HuH-7 (cell line): ENCODE results near the gene GPI.
"Not testable (repeated sequence)": the region's sequence is repeated elsewhere in the genome, so short reads cannot be mapped to it uniquely, and the experiment has no call there.

Experiments
- DNase-seq: peaks from one replicate; pipeline ENCODE4 v3.0.0; 2011; ENCODE audit warnings: low spot score

Gene GPI

DNA sequence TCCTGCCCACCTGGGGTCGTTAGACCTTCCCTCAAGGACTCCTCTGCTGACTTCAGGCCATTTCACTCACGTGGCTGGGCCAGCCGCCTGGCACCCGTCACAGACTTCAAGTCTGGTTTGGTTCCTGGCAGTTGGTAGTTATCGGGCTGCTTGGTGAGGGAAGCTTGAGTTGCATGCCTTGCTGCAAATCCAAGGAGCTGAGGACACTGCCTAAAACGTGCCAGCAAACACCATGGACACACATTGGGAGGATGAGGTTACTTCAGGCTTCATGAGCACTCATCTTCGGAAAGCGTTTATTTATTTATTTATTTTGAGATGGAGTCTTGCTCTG is 2.6 kb downstream of the GPI start:
- no peak for DNase-seq

DNA sequence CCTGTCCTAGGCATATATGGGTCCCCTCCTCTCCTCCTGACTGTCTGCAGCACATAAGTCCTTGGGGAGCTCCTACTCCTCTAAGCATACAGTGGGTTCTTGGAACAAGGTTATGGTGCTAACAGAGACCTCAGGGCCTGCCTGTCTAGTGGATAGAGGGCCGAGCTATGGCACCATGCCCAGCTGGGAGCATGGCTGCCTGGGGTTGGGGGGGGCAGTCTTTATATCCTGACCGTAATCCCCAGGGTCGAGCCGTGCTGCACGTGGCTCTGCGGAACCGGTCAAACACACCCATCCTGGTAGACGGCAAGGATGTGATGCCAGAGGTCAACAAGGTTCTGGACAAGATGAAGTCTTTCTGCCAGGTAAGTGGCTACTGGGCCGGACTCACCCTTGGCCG is 3.3 kb downstream of the GPI start:
- DNase-seq: no peak

GRCh38 chr19:34369166-34369565 is 4.2 kb downstream of the GPI start:
- not testable (repeated sequence) for DNase-seq

DNA sequence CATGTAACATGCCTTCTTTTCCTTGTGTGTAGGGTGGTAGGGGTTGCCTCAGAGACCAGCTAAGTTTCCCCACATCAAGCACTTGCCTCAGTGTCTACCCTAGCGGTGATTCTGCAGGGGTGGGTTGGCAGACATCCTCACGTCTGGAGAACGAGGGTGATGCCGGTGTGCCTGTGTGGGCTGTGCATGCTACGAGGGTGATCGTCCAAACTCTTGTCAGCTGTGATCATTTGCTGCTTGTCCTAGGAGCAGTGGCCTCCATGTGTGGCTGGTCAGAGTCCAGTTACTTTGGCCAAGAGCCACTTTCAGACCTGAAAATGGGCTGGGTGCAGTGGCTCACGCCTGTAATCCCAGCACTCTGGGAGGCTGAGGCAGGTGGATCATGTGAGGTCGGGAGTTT is 5.1 kb downstream of the GPI start:
- DNase-seq: no peak

DNA sequence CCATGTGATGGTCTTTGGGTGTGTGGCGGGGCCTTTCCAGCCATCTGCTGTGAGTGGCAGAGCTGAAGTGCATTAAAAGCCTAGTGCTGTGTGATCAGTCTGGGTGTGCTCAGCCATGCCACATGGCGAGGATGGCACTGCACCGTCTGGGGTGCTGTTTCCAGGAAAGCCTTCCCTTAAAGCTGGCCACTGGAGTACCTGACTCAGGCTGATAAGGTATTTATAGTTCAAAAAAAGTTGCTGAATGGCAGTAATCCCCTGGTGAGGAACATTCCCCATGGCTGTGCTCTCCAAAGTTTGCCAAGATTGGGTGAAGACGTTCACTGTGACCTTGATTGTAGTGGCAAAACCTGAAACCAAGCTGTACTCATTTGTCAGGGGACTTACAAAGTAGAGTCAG is 6.0 kb downstream of the GPI start:
- DNase-seq: no peak

GRCh38 chr19:34373601-34374288 is 8.7 kb downstream of the GPI start:
- DNase-seq: no peak

DNA sequence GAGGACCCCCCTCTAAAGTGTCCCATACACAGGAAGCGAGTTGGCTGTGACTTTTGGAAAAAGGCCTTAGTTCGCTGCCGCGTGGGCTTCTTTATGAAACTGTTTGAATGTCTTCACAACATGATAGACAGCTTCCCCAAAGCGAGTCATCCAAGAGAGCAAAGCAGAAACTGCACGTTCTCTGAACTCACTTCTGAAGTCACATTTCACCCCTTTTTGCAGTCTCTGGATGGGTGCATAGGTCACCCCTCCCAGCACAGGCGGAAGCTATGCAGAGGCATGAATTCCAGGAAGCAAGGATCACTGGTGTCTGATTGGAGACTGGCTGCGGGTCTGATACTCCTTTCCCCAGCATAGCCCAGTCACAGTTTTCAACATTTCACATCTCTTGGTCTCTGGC is 10.6 kb downstream of the GPI start:
- no peak for DNase-seq

DNA sequence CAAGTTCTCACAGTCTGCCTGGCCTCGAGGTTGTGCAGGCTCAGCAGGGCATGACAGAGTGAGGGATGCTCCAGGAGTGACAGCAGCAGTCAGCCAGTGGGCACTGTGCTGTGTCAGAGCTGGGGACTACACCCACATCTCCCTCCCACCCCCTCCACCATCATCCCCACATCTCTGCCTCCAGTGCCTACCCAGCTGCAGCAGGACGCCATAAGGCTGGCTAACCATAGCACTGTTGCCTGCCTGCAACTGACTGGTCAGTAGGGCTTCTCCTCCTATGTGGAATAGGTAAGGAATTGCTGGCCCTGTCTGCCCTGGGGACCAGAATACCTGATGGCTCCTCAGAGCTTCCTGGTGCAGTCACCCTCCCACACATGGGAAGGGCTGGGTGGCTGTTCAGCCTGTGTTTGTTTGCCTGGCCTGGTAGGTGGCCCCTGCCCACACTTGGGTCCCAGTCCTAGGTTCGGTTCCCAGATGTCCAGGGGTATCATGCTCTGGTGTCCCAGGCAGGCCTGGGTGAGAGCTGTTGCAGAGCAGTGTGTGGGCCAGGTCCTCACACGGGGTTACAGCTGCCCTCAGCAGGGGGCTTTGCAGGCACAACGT is 15.7 kb downstream of the GPI start:
- DNase-seq: no peak

DNA sequence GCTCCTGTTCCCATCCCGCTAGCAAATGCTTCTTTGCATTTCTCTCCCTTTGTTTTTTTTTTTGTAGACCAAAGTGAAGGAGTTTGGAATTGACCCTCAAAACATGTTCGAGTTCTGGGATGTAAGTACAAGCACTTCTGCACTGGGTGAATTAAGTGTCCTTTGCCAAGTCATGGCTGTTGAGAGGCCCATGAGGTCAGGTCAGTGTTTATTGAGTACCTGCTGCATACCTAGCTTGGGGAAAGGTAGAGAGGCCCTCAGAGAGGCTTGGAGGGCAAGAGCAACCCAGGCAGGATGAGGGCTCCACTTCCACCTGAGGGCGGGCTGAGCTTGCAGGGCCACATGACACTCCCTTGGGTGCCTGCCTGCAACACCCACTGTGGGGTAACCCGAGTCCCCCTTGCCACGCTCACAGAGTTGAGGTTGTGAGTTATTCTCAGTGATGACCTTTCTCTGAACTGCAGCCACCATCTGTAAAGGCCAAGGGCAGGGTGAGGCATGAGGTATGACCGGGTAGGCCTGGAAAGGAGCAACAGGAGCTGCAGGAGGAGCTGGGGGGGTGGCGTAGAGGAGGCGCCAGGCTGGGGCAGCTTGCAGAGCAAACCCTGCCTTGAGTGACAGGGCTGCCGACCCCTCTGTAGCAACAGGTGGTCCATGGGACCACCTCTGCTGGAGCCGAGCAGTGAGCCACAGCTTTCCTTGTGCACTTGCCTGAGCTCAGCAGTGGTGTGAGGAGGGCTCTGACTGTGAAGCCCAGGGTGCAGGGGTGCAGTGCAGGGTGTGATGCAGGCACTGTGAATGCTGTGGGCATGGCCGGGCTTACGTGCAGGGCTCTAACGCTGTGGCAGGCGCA is 16.6 kb downstream of the GPI start:
- no peak for DNase-seq

DNA sequence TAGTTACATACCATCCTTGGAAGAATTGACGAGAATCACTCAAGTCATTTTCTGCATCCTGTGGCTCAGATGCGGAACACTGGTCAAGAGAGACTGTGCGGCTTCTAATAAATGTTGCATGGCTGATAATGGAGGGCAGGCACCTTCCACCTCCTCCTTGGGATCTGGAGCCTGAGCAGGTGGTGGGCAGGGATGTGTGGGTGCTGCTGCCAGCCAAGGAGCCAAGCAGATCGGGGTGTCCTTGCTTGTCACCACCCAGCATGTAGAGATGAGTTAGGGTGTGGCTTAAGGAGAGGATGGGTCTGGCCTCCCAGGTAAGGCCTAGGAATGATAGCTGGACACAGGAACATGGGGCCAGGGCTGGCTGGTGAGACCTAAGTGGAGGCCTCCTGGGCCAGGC is 17.5 kb downstream of the GPI start:
- no peak for DNase-seq

DNA sequence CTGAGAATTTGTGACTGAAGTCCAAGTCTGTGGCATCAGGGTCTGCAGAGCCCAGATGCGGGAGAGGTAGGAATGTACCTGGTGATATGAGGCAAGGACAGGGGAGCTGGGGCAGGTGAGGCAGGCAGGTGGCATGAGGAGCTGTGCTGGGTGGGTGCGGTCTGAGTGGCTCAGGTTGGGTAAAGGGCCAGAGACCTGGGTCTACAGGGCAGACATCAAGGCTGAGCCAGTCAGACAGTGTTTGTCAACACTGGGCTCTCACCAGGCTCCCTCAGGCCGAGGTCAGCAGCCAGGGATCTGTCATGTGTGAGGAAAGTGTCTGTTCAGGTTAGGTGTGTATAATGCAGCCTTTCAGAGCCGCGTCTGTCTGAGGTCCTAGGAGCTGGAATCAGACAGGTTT is 18.6 kb downstream of the GPI start:
- DNase-seq: no peak

- no peak for DNase-seq
Observed at GRCh38 chr19:34386645-34387445, 21.8 kb downstream of the GPI start.

GRCh38 chr19:34387446-34387810 is 22.4 kb downstream of the GPI start:
- no peak for DNase-seq

- not testable (repeated sequence) for DNase-seq
Observed at GRCh38 chr19:34388745-34389144, 23.7 kb downstream of the GPI start.

- DNase-seq: no peak
Observed at GRCh38 chr19:34391813-34392212, 26.8 kb downstream of the GPI start.

DNA sequence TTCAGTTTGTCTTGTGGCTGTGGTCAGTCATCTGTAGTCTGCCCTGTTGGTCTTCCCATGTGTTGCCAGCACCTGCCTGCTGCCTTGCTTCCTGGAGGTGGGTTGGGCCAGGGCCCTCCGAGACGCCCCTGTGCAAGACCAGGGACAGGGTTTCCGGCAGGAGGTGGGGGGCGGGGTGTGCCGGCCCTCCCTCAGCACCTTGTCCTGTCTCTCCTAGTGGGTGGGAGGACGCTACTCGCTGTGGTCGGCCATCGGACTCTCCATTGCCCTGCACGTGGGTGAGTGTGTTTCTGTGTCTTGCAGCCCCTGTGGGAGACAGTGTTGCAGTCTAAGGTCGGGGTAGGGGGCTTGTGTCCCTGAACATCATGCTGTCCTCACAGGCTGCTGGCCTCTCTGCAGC is 28.0 kb downstream of the GPI start:
- no peak for DNase-seq

DNA sequence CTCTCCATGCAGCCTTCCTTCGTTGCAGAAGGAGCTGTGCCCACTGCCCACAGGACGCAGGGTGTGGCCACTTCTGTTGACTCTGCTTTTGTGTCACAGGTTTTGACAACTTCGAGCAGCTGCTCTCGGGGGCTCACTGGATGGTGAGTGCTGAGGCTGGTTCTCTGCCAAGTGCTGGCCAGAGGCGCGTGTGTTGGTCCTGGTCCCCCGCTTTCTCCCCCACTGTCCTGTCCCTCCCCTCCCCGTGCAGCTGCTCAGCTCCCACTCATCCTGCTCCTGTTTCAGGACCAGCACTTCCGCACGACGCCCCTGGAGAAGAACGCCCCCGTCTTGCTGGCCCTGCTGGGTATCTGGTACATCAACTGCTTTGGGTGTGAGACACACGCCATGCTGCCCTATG is 28.6 kb downstream of the GPI start:
- DNase-seq: no peak

GRCh38 chr19:34397853-34398252 is 32.9 kb downstream of the GPI start:
- DNase-seq: no peak

DNA sequence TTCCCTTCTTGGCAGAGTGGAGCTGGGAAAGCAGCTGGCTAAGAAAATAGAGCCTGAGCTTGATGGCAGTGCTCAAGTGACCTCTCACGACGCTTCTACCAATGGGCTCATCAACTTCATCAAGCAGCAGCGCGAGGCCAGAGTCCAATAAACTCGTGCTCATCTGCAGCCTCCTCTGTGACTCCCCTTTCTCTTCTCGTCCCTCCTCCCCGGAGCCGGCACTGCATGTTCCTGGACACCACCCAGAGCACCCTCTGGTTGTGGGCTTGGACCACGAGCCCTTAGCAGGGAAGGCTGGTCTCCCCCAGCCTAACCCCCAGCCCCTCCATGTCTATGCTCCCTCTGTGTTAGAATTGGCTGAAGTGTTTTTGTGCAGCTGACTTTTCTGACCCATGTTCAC is 34.9 kb downstream of the GPI start:
- DNase-seq: peak; percentile 1

DNA sequence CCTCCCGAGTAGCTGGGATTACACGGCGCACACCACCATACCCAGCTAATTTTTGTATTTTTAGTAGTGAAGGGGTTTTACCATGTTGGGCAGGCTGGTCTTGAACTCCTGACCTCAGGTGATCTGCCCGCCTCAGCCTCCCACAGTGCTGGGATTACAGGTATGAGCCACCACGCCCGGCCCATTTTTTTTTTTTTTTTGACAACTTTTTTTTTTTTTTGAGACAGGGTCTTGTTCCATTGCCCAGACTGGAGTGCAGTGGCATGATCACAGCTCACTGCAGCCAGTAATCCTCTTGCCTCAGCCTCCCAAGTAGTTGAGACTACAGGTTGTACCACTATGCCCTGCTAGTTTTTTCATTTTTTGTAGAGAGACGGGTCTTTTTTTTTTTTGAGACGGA is 35.8 kb downstream of the GPI start:
- DNase-seq: not testable (repeated sequence)

GRCh38 chr19:34402074-34402600 is 37.1 kb downstream of the GPI start:
- DNase-seq: no peak

DNA sequence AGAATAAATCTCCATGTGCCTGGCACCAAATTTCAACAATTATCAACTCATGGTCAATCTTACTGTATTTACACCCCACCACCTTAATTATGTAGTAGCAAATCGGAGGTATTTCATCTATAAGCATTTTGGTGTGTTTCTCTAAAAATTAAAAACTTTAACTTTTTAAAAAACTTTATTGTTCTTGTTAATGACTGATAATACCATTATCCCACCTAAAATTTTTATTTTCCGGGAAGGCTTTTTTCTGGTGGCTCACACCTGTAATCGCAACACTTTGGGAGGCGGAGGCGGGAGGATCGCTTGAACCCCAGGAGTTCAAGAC is 38.8 kb downstream of the GPI start:
- DNase-seq: no peak
